Hypothalamus (tissue), 51 donors: ENCODE data around the gene CCDC183.
"Not testable (repeated sequence)": the region's sequence is repeated elsewhere in the genome, so short reads cannot be mapped to it uniquely, and the experiment has no call there.

Experiments
- DNase-seq, 51 donors: peaks; one replicate each; lab custom pipeline; 2025; lab: John Stamatoyannopoulos, UW

The CCDC183 gene

DNA sequence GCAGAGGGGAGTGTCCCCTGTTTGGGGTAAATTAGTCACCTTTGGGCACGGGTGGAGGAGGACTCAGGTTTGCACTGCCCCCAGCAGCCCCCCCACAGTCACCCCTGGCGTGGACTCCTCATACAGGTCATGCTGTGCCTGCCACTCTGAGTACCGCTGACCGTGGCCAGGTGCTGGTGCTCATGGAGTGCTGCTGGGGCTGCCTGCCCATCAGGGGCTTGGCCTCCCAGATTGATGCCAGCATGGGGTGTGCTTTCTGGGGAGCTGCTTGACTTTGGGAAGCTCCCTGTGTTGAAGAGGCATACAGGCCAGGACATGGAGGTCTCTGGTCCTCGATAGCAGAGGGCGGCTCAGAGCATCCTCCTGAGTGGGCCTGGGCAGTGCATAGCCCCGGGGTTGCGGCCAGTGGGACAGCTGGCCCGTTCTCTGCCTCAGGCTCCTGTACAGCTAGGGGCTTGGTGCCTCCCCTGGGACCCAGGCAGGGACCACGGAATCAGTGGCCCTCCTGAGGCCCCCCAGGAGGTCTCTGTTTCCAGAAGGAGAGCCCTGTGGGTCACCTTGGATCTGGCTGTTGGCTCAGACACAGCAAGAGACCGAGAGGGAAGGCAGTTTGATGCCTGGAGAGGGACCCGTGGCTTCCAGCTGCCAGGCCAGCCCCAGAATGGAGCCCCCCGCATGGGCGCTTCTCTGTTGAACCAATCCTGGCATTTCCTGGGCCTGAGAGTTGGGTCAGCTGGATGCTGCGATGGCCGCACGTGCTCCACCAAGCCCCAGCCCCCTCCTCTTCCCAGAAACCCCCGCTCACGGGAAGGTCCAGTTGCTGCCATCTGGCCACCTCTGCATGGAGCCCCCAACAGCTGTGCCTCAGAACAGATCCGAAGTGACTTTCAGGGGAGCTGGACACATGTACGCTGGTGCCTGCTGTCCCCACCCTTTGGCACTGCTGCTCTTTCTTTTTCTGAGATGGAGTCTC is 40.1 kb downstream of the CCDC183 start:
- DNase-seq: no peak

DNA sequence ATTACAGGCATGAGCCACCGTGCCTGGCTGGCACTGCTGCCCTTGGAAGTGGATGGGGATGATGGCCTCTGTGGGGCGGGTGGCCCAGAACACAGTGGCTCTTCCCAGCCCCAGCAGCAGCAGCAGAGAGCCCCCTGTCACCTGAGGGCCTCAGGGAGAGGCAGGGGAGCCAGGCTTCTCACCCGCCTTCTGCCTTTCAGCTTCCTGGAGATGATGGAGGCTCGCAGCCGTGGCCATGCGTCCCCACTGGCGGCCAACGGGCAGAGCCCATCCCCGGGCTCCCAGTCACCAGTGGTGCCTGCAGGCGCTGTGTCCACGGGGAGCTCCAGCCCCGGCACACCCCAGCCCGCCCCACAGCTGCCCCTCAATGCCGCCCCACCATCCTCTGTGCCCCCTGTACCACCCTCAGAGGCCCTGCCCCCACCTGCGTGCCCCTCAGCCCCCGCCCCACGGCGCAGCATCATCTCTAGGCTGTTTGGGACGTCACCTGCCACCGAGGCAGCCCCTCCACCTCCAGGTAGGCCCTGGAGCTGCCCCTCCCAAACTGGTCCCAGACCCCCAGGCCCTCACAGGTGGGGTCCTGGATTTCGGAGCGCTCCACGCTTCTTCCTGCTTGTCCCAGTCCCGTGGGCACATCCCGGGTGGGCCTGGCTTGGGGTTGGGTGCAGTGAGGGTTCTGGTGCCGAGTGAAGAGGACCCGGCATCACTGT is 41.2 kb downstream of the CCDC183 start:
- no peak for DNase-seq

DNA sequence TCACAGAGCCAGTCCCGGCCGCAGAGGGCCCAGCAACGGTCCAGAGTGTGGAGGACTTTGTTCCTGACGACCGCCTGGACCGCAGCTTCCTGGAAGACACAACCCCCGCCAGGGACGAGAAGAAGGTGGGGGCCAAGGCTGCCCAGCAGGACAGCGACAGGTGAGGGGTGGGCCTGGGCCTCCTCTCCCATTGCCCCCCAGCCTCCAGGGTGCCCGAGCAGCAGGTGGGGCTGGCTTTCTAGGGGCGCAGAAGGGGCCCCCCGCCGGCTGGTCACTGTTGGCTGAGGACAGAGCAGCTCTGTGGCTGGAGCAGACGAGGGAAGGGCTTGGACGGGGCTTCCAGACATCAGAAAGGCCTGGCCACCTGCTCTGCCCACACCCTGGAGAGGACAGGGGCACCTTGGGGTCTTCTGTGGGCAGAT is 41.7 kb downstream of the CCDC183 start:
- not testable (repeated sequence) for DNase-seq

DNA sequence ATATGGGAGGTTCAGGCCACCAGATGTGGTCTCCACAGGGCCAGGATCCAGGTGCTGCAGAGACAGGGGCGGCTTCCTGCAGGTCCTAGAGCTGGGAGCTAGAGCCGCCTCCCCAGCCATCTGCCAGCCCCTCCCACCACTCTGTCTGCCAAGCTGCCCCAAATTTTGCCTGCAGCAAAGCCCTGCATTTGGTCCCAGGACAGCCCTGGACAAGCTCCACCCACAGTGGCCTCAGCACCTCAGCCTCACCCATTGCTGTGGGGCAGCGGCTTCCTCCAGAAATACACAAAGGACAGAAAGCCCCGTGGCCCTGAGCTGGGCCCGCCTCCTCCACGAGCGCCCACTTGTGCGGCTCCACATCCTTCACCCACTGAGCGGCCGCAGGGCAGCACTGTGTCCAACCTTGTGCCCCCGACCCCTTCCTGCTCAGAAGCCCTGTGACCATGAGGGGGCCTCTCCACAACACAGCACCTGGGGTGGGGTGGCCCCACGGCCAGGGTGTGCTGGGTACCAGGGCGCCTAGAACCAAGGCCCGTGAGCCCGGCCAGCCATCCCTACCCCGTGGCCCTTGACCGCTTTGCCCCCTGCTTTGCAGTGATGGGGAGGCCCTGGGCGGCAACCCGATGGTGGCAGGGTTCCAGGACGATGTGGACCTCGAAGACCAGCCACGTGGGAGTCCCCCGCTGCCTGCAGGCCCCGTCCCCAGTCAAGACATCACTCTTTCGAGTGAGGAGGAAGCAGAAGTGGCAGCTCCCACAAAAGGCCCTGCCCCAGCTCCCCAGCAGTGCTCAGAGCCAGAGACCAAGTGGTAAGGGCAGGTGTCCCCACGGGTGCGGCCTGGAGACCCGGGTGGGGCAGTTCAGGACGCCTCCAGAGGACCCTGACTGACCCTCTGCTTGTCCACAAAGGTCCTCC is 42.4 kb downstream of the CCDC183 start:
- no peak for DNase-seq

DNA sequence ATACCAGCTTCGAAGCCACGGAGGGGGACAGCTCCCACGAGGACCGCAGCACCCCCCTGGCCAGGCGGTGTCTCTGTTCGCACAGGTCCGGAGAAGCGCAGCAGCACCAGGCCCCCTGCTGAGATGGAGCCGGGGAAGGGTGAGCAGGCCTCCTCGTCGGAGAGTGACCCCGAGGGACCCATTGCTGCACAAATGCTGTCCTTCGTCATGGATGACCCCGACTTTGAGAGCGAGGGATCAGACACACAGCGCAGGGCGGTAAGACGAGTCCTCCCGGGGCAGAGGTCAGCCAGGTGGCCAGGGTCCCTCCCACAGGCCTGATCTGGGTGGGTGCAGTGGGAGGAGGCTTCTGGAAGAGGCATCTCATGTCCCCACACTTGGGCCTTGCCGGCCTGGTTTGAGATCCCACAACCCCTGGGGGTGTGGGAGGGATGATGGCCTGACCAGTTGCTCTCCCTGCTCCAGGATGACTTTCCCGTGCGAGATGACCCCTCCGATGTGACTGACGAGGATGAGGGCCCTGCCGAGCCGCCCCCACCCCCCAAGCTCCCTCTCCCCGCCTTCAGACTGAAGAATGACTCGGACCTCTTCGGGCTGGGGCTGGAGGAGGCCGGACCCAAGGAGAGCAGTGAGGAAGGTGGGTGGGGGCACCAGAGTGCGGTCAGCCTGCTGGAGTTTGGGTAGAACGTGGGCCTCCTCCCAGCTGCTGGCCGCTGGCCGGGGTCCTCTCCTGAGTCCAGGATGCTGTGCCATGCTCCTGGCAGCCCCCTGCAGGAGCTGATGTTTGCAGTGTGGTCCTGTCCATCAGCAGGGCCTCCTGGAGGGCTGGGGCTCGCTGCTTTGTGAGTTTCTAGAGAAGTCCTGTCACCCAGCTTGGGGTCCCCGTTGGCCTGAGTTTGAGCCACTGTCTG is 43.3 kb downstream of the CCDC183 start:
- DNase-seq: no peak

DNA sequence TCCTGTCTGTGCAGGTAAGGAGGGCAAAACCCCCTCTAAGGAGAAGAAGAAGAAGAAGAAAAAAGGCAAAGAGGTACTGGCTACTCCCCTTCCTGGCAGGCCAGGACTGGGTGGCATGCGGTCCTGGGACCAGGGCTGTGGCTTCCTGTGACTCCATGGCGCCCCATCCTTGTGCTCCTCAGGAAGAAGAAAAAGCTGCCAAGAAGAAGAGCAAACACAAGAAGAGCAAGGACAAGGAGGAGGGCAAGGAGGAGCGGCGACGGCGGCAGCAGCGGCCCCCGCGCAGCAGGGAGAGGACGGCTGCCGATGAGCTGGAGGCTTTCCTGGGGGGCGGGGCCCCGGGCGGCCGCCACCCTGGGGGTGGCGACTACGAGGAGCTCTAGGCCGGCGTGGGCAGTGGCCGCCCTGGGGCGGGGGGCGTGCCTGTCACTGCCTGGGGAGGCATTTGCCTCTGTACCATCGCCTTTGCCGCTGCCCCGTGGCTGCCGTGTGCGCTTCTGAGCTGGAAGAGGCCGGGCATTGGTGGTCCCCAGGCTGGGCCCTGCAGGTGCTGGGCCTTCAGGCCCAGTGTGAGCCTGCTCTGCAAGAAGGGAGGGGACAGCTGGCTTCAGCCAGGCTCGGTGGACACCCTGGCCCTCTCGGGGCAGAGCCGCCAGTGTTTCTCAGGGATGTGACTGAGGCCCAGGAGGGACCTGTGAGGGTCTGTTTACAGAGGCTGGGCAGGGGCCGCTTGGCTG is 44.2 kb downstream of the CCDC183 start:
- no peak for DNase-seq

DNA sequence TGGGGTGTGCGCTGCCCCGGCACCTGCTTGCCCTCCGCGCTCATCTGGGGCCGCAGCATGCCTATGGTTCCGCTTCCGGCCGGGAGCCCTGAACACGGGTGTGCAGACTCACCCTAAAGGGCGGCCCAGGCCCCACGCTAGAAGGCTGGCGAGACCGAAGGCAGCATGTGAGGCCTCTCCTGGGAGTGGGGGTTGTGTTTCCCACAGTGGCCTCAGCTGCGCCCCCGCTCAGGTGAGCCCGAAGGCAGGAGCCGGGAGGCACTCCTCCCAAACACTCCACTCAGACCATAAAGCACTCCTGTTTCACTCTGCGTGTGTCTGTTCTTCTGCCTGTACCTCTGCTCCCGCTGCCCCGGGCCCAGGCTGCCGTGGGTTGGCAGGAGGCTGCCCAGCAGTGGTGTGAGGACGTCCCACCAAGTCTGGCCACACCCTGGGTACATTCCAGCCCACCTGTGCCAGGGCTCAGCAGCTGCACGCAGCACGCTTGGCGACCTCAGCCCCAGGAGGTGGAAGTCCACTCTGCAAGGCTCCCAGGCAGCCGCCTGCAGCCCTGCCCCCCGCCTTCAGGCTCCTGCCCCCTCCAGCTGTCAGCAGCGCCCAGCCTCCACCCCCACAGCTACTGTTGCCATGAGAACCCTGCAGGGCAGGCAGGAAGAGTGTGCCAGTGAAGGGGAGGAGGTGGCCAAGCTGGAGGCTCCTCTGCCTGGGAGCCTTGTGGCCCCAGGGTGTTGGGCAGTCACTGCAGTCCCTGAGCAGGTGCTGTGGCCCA is 44.9 kb downstream of the CCDC183 start:
- peak in 48 of 51 donors; percentile 20 to 88 (median 72) for DNase-seq

DNA sequence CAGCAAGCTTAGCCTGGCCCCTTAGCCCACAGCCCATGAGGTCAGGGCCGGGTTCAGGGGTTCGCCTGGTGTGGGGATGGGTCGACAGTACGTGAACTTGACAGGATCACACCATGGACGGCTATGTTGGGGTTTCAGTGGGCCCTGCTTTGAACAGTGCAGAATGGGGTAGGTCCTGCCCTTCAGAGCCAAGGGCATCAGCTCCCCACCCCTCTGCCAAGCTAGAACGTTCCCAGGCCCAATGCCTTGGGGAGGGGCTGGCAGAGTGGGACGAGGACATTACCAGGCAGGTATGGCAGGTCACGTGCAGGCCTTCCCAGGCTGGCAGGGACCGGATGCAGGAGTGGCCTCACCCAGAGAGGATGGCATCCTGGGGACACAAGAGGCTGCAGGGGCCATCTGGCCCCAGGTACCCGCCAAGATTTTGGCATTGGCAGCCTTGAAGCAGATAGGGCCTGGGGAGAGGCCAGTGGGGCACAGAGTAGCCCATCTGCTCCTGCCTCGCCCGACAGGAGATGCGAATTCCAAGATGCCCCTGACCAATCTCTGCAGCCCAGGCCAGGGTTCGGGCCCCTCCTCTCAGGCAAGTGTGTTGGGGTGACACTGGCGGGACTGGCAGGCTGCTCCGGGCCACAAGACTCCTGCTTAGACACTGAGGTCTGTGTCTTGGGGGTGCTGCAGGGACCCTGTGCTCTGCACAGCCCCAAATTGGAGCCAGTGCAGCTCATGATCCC is 45.7 kb downstream of the CCDC183 start:
- DNase-seq: not testable (repeated sequence)

DNA sequence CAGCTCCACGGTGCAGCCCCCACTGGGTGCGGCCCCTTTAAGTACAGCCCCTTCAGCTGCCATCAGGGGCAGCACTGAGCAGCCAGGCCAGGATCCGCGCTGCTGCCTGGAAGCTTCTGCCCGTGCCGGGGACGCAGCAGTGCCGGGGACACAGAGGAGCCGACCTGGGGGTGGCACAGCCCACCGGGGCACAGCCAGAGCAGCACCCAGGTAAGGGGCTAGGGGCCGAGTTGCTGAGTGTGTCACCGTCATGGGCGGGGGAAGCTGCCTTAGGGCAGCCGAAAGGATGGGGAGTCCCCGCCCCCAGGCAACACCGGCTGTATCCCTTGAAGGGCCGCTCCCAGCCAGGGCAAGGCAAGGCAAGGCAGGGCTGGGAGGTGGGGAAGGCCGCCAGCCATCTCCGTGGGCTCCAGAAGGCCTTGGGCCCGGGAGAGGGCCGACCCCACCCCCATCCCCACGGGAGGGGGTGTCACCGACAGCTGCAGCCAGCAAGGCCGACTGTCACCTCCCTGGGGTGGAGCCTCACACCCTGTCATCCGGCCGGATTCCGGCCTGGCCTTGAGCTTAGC is 46.3 kb downstream of the CCDC183 start, which contains the start of gene AJM1:
Gene AJM1 (plus strand): TSS at position 99 of the 569 bp plus-strand sequence. CDS start 1,937 bp downstream, outside the sequence.
- peak; percentile 28 to 88 (median 68) for DNase-seq

DNA sequence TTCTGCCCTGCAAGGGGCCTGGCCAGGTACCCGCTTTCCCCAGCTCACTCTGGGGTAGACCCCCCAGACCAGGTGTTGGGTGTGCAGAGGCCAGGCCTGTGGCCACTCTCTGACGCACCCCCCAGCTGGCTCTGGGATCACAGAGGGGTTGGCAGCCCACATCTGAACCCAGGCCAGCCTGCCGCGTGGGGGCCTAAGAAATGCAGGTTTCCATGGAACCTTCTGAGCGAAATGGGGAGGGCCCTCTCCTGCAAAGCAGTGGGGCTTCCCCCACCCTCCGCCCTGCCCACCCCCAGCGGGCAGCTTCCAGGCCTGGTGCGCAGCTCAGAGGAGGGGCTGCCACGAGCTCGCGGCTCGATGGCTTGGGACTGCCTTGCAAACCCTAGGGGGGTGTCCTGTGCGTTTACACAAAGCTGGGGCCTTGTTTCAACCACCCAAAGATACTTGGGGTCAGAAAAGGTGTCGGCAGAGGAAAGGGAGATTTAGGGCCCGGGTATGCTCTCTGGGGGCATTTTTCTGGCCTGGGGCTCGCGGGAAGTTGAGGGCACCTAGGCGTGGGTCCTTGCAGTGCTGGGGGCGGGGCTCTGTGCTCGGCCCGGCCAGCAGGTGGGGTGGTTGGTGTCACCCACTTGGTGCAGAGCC is 47.1 kb downstream of the CCDC183 start:
- peak in 18 of 51 donors; percentile 17 to 57 (median 30) for DNase-seq

DNA sequence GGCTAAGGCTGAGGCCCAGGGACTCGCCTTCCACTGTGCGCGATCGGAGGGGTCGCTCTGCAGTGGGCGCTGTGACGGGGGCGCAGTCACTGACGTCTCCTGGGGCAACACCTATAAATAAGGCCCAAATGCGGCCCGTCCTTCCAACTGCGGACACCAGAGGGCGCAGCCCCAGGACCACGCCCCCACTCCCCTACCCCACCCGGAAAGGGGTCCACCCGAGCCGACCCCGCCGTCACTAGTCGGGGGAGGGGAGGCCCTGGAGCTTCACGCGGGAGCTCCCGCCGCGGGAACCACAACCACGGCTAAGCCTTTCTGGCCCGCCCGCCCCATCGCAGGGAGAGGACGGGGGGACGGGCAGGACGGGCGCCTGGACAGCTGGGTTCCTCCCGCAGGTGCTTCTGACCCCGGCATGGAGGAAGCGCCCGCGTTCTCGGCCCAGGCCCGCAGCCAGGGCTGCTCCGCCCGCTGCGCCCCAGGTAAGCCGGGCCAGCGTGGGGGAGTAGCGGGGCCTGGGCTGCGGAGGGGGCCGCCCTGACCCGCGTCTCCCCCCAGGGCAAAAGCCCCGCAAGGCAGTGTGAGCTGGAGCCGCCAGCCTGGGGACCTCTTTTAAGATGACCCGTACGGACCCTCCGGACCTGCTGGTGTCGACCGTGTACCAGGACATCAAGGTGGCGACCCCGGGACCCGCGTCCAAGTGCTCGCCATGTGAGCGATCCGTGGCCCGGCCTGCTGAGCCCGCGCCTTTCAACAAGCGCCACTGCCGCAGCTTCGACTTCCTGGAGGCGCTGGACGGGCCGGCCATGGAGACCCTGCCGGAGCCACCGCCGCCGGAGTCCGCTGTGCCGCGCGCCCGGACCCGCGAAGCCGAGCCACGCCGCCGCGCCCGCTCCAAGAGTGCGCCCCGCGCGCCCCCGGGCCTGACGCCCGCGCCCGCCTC is 47.9 kb downstream of the CCDC183 start:
- peak in 15 of 51 donors; percentile 10 to 51 (median 26) for DNase-seq

DNA sequence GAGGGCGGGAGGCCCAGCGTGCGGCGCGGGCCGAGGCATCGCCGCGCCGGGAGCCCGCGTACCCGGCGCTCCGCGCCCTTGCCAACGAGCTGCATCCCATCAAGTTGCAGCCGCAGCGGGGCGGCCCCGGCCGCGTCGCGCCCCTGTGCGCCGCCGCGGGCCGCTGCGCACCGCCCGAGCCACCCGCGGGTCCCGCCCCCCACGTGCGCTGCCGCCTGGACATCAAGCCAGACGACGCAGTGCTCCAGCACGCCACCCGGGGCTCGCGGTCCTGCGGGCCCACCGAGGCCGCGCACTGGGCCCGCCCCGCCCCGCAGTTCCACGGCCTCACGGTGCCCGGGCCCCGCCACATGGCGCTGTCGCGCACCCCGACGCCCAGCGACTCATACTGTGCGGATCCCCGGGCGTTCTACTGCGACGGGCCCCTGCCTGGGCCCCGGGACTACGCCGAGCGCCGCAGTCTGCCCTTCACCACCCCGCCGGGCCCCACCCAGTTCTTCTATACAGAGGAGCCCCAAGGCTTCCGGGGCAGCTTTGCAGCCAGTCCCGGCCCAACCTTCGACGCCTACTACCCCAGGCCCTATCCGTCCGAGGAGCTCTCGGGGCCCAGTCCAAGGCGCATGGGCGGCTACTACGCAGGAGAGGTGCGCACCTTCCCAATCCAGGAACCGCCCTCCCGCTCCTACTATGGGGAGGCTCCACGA is 48.8 kb downstream of the CCDC183 start:
- no peak for DNase-seq

DNA sequence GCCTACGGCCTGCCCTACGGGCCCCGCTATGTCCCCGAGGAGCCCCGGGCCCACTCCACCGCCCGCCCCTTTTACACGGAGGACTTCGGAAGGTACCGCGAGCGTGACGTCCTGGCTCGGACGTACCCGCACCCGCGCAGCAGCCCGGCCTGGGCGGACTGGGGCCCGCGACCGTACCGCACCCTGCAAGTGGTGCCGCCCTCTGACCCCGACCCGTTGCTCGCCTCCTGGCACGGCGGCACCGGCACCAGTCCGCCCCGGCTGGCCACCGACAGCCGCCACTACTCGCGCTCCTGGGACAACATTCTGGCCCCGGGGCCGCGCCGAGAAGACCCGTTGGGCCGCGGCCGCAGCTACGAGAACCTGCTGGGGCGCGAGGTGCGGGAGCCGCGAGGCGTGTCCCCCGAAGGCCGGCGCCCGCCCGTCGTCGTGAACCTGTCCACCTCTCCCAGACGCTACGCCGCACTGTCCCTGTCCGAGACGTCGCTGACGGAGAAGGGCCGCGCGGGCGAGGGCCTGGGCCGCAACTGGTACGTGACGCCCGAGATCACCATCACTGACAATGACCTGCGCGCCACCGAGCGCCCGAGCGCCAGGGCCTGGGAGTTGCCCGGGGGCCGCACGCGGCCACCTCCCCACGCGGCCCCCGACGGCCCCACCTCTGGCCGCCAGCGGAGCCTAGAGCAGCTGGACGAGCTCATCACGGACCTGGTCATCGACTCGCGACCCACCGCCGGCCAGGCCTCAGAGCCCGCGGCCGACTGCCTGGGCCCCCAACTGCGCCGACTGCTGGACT is 49.5 kb downstream of the CCDC183 start:
- no peak for DNase-seq
